Lung (tissue), 12 donors: Measurements from ENCODE around the gene CMIP. TPM values are rescaled to one million over a fixed set of nuclear protein-coding genes. Genes with fewer than 3 reads are reported as not detected.

Experiments used
- ATAC-seq: fragments of 200-7000 bp; cut with Tn5 transposase; one replicate; pipeline ENCODE4 v1.9.1; 2020; ENCODE audit warnings: moderate number of reproducible peaks; ENCODE audit not compliant: insufficient read depth, low FRiP score
- DNase-seq, 3 donors: peaks; one replicate each; pipeline ENCODE4 v3.0.0-alpha.2; 2013 to 2017
- H3K27ac ChIP-seq, 2 donors: one replicate each; pipeline ENCODE4 v1.5.1; 2013; ENCODE audit warnings: mild to moderate bottlenecking in 2 of 2, moderate library complexity in 2 of 2, control low read depth in 1 of 2, inconsistent platforms in 1 of 2, low read depth in 1 of 2, low read length in 1 of 2
- H3K27me3 ChIP-seq, 3 donors: one replicate each; pipeline ENCODE4 v1.5.1; 2013; ENCODE audit warnings: low read length in 2 of 3; ENCODE audit not compliant: control insufficient read depth in 3 of 3, insufficient read depth in 3 of 3
- H3K36me3 ChIP-seq, 4 donors: one replicate each; pipeline ENCODE4 v1.5.1; 2013; ENCODE audit warnings: low read length in 4 of 4, mild to moderate bottlenecking in 1 of 4, moderate library complexity in 1 of 4; ENCODE audit not compliant: control insufficient read depth in 4 of 4, insufficient read depth in 4 of 4
- H3K4me1 ChIP-seq, 5 donors: one replicate each; pipeline ENCODE4 v1.5.1; 2013; ENCODE audit warnings: low read length in 5 of 5, mild to moderate bottlenecking in 2 of 5, moderate library complexity in 1 of 5; ENCODE audit not compliant: control insufficient read depth in 5 of 5, insufficient read depth in 5 of 5
- H3K4me3 ChIP-seq: one replicate; pipeline ENCODE4 v1.5.1; 2013; ENCODE audit warnings: mild to moderate bottlenecking, control low read depth, moderate library complexity
- H3K9ac ChIP-seq, 2 donors: one replicate each; pipeline ENCODE4 v1.5.1; 2013; ENCODE audit warnings: low read length in 2 of 2, control low read depth in 1 of 2; ENCODE audit not compliant: insufficient read depth in 1 of 2
- H3K9me3 ChIP-seq, 4 donors: one replicate each; pipeline ENCODE4 v1.5.1; 2013; ENCODE audit warnings: low read length in 3 of 4, mild to moderate bottlenecking in 1 of 4, moderate library complexity in 1 of 4; ENCODE audit not compliant: control insufficient read depth in 4 of 4, insufficient read depth in 3 of 4
- WGBS, 2 donors: extraction: QIAGEN DNeasy Blood & Tissue Kit; methylation state at CpG; one replicate each; pipeline ENCODE4 v1.1.7; 2013; 5-methylcytosine and 5-hydroxymethylcytosine counted together
- polyA plus RNA-seq, 2 donors: library from polyadenylated mRNA; stranded (reverse); fragments of 200-250 nt; gene quantifications; one replicate each; pipeline ENCODE4 v1.2.1, GENCODE V29; 2013
- total RNA-seq, 2 donors: library from RNA; depleted of rRNA in 1 of 2; stranded (reverse); fragments of >200 nt in 1 of 2; gene quantifications; one replicate each; pipeline ENCODE4 v1.2.1, GENCODE V29; 2014 to 2021
- TF ChIP-seq, protein P1 (sequence below): IDR thresholded peaks from 2 replicates; pipeline ENCODE4 v1.5.1; 2012; ENCODE audit warnings: mild to moderate bottlenecking; ENCODE audit errors: control extremely low read depth, extremely low read depth
- donor health status: control.
- donor health status: control.
- donor health status: Bipolar disorder and iron deficiency.
- donor health status: healthy.
- donor health status: DM: yes; HTN: yes; CAD: no.

The CMIP gene
- total and polyA plus RNA-seq, 4 donors: 11.8 to 80.5 (median 48.6) TPM

- TF ChIP-seq, protein P1, sequence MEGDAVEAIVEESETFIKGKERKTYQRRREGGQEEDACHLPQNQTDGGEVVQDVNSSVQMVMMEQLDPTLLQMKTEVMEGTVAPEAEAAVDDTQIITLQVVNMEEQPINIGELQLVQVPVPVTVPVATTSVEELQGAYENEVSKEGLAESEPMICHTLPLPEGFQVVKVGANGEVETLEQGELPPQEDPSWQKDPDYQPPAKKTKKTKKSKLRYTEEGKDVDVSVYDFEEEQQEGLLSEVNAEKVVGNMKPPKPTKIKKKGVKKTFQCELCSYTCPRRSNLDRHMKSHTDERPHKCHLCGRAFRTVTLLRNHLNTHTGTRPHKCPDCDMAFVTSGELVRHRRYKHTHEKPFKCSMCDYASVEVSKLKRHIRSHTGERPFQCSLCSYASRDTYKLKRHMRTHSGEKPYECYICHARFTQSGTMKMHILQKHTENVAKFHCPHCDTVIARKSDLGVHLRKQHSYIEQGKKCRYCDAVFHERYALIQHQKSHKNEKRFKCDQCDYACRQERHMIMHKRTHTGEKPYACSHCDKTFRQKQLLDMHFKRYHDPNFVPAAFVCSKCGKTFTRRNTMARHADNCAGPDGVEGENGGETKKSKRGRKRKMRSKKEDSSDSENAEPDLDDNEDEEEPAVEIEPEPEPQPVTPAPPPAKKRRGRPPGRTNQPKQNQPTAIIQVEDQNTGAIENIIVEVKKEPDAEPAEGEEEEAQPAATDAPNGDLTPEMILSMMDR: no peak
- peak in 2 of 3 donors; percentile 88 to 89 for DNase-seq
- Histone ChIP-seq H3K9me3 (no peaks in the 10 kb centered on the region), H3K27ac (peak overlapping the region in 1 of 2 donors; percentile 62), H3K36me3 (peaks cover 0 to 59% (median 20%) of the 10 kb centered on the region in 4 donors), H3K9ac (peak overlapping the region in 1 of 2 donors; percentile 63), H3K27me3 (no peaks in the 10 kb centered on the region), H3K4me1 (peaks cover 0 to 53% (median 14%) of the 10 kb centered on the region in 5 donors), H3K4me3 (no peak overlapping the region)
- WGBS, 2 donors: 63 to 84% methylated on average over 11 of the region's 11 CpGs
- ATAC-seq: no peak
These were observed 253.7 kb downstream of the CMIP start for GRCh38 chr16:81698310-81698641.

- H3K4me1 ChIP-seq: peaks cover 0 to 39% (median 12%) of the 10 kb centered on the region in 5 donors
- H3K4me3 ChIP-seq: no peak overlapping the region
- no peaks in the 10 kb centered on the region for H3K9me3 ChIP-seq
- peaks cover 0 to 58% (median 16%) of the 10 kb centered on the region in 4 donors for H3K36me3 ChIP-seq
- no peaks in the 10 kb centered on the region for H3K27me3 ChIP-seq
- TF ChIP-seq, protein P1: no peak
- DNase-seq (no peak), ATAC-seq (no peak)
- no peak overlapping the region for H3K27ac ChIP-seq
- no peak overlapping the region for H3K9ac ChIP-seq
- 96% methylated on average over 10 of the region's 10 CpGs for WGBS, 2 donors
These were observed 255.0 kb downstream of the CMIP start for GRCh38 chr16:81699596-81699995.

DNA sequence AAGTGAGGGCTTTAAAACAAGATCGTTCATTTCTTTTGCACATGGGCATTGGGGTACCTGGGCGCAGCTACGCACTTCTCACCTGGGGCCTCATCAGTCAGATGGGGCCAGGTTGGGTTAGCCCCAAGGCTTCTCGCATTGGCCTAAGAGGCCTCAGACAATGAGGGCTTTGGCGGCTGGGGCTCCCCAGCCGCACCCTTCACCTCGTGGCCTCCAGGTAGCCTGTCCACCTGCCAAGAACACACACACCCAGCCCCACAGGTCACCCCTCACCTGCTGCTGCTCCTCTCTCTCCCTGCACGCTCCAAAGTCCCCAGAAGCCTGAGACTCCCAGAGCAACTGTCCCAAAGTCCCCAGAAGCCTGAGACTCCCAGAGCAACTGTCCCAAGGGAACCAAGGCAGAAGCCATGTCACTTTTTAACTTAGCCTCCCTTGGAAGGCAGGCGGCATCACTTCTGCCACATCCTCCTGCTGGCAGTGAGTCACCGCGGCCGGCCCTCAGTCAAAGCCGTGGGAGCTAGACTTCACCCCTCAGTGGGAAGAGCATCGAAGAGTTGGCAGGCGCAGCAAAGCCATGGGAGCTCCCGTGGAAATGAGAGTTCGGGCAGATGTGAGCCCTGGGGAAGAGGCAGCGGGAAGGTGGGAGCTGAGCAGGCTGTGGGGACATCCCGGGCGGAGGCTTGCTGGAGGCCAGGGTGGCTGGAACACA is 255.6 kb downstream of the CMIP start:
- 92 to 96% methylated on average over 20 of the region's 20 CpGs for WGBS, 2 donors
- TF ChIP-seq, protein P1: no peak
- H3K4me1 ChIP-seq: peaks cover 0 to 33% (median 9%) of the 10 kb centered on the region in 5 donors
- H3K36me3 ChIP-seq: peaks cover 0 to 64% (median 16%) of the 10 kb centered on the region in 4 donors
- H3K9me3 ChIP-seq: no peaks in the 10 kb centered on the region
- H3K27ac ChIP-seq: no peak overlapping the region
- no peak for DNase-seq
- H3K4me3 ChIP-seq: no peak overlapping the region
- no peak for ATAC-seq
- no peaks in the 10 kb centered on the region for H3K27me3 ChIP-seq
- no peak overlapping the region for H3K9ac ChIP-seq

DNA sequence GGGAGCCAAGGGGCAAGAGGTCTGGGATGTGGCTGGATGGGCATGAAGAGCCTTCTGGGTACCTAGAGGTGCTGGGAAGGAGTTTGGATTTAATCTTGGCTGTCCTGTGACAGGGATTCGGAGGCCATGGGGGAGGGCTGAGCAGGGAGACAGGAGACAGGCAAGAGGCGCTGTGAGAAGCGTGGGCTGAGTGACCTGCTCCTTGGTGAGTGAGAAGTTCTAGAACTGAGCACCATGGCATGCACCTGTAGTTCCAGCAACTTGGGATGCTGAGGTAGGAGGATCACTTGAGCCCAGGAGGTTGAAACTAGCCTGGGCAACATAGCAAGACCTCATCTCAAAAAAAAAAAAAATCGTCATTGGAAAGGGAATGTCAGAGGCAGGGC is 256.2 kb downstream of the CMIP start:
- no peak overlapping the region for H3K27ac ChIP-seq
- no peak for ATAC-seq
- 96 to 98% methylated on average over 4 of the region's 4 CpGs for WGBS, 2 donors

More for the DNA sequence above, 256.2 kb downstream of the CMIP start:
- TF ChIP-seq, protein P1: no peak
- H3K9me3 ChIP-seq: no peaks in the 10 kb centered on the region
- H3K9ac ChIP-seq: no peak overlapping the region
- no peaks in the 10 kb centered on the region for H3K27me3 ChIP-seq
- H3K4me1 ChIP-seq: peaks cover 0 to 28% (median 9%) of the 10 kb centered on the region in 5 donors
- H3K4me3 ChIP-seq: no peak overlapping the region
- DNase-seq: no peak
- H3K36me3 ChIP-seq: peaks cover 0 to 69% (median 17%) of the 10 kb centered on the region in 4 donors
